HEK293 (cell line): ENCODE measurements around the gene RNF224.

Experiments
- INSM2 ChIP-seq: fragments of 450-650 bp; formaldehyde crosslinking; IDR thresholded peaks from 2 replicates; pipeline ENCODE4 v1.5.1; 2016; ENCODE audit warnings: missing biosample characterization, missing genetic modification characterization
- PRDM6 ChIP-seq: fragments of 450-650 bp; formaldehyde crosslinking; IDR thresholded peaks from 2 replicates; pipeline ENCODE4 v1.5.1; 2017; ENCODE audit warnings: missing biosample characterization, missing genetic modification characterization
- RBAK ChIP-seq: fragments of 450-650 bp; formaldehyde crosslinking; IDR thresholded peaks from 2 replicates; pipeline ENCODE4 v1.5.1; 2016; ENCODE audit warnings: missing biosample characterization, missing genetic modification characterization
- YY1 ChIP-seq: fragments of 450-650 bp; formaldehyde crosslinking; IDR thresholded peaks from 2 replicates; pipeline ENCODE4 v1.5.1; 2018; ENCODE audit warnings: missing biosample characterization, missing genetic modification characterization
- ZNF133 ChIP-seq: fragments of 450-650 bp; formaldehyde crosslinking; IDR thresholded peaks from 2 replicates; pipeline ENCODE4 v1.5.1; 2016; ENCODE audit warnings: missing biosample characterization, missing genetic modification characterization
- ZNF157 ChIP-seq: fragments of 450-650 bp; formaldehyde crosslinking; IDR thresholded peaks from 2 replicates; pipeline ENCODE4 v1.5.1; 2016; ENCODE audit warnings: missing biosample characterization, missing genetic modification characterization
- ZNF16 ChIP-seq: fragments of 450-650 bp; formaldehyde crosslinking; IDR thresholded peaks from 2 replicates; pipeline ENCODE4 v1.5.1; 2016; ENCODE audit warnings: low read depth, missing biosample characterization, missing genetic modification characterization
- ZNF169 ChIP-seq: fragments of 450-650 bp; formaldehyde crosslinking; IDR thresholded peaks from 2 replicates; pipeline ENCODE4 v1.5.1; 2016; ENCODE audit warnings: missing biosample characterization, missing genetic modification characterization
- ZNF19 ChIP-seq: fragments of 450-650 bp; formaldehyde crosslinking; IDR thresholded peaks from 2 replicates; pipeline ENCODE4; 2016; ENCODE audit warnings: missing biosample characterization, missing genetic modification characterization, low read depth
- ZNF223 ChIP-seq: fragments of 450-650 bp; formaldehyde crosslinking; IDR thresholded peaks from 2 replicates; pipeline ENCODE4 v1.5.1; 2016; ENCODE audit warnings: missing biosample characterization, missing genetic modification characterization
- ZNF24 ChIP-seq: fragments of 450-650 bp; formaldehyde crosslinking; IDR thresholded peaks from 2 replicates; pipeline ENCODE4 v1.5.1; 2016; ENCODE audit warnings: missing biosample characterization, missing genetic modification characterization
- ZNF37A ChIP-seq: fragments of 450-650 bp; IDR thresholded peaks from 2 replicates; pipeline ENCODE4 v1.5.1; 2018; ENCODE audit warnings: missing biosample characterization, missing genetic modification characterization
- ZNF404 ChIP-seq: fragments of 450-650 bp; formaldehyde crosslinking; IDR thresholded peaks from 2 replicates; pipeline ENCODE4 v1.5.1; 2017; ENCODE audit warnings: missing biosample characterization, missing genetic modification characterization
- ZNF416 ChIP-seq: fragments of 450-650 bp; formaldehyde crosslinking; IDR thresholded peaks from 2 replicates; pipeline ENCODE4 v1.5.1; 2016; ENCODE audit warnings: missing biosample characterization, missing genetic modification characterization
- ZNF433 ChIP-seq: fragments of 450-650 bp; formaldehyde crosslinking; IDR thresholded peaks from 2 replicates; pipeline ENCODE4 v1.5.1; 2016; ENCODE audit warnings: missing biosample characterization, missing genetic modification characterization, low read depth
- ZNF530 ChIP-seq: fragments of 450-650 bp; formaldehyde crosslinking; IDR thresholded peaks from 2 replicates; pipeline ENCODE4 v1.5.1; 2016; ENCODE audit warnings: low read depth, missing biosample characterization, missing genetic modification characterization
- ZNF560 ChIP-seq: fragments of 450-650 bp; formaldehyde crosslinking; IDR thresholded peaks from 2 replicates; pipeline ENCODE4 v1.5.1; 2017; ENCODE audit warnings: missing biosample characterization, missing genetic modification characterization, borderline replicate concordance
- ZNF585B ChIP-seq: fragments of 450-650 bp; formaldehyde crosslinking; IDR thresholded peaks from 2 replicates; pipeline ENCODE4 v1.5.1; 2016; ENCODE audit warnings: missing biosample characterization, missing genetic modification characterization
- ZNF600 ChIP-seq: fragments of 450-650 bp; formaldehyde crosslinking; IDR thresholded peaks from 2 replicates; pipeline ENCODE4 v1.5.1; 2016; ENCODE audit warnings: missing biosample characterization, missing genetic modification characterization
- ZNF621 ChIP-seq: fragments of 450-650 bp; formaldehyde crosslinking; IDR thresholded peaks from 2 replicates; pipeline ENCODE4 v1.5.1; 2017; ENCODE audit warnings: missing biosample characterization, missing genetic modification characterization
- ZNF768 ChIP-seq: fragments of 450-650 bp; formaldehyde crosslinking; IDR thresholded peaks from 2 replicates; pipeline ENCODE4 v1.5.1; 2018; ENCODE audit warnings: missing biosample characterization, mild to moderate bottlenecking, missing genetic modification characterization
- ZSCAN30 ChIP-seq: fragments of 450-650 bp; IDR thresholded peaks from 2 replicates; pipeline ENCODE4 v1.5.1; 2018; ENCODE audit warnings: missing biosample characterization, mild to moderate bottlenecking, missing genetic modification characterization, moderate library complexity
- TF ChIP-seq, protein P1 (sequence below): fragments of 450-650 bp; formaldehyde crosslinking; IDR thresholded peaks from 2 replicates; pipeline ENCODE4 v1.5.1; 2016; ENCODE audit warnings: missing biosample characterization, missing genetic modification characterization
- TF ChIP-seq, protein P2 (sequence below): fragments of 450-650 bp; formaldehyde crosslinking; conservative IDR thresholded peaks from 2 replicates; pipeline ENCODE4 v1.5.1; 2016; ENCODE audit warnings: low read depth, missing biosample characterization, missing genetic modification characterization
- TF ChIP-seq, protein P3 (sequence below): fragments of 450-650 bp; formaldehyde crosslinking; IDR thresholded peaks from 2 replicates; pipeline ENCODE4 v1.5.1; 2017; ENCODE audit warnings: missing biosample characterization, missing genetic modification characterization
- TF ChIP-seq, protein P4 (sequence below): fragments of 450-650 bp; formaldehyde crosslinking; IDR thresholded peaks from 2 replicates; pipeline ENCODE4 v1.5.1; 2017; ENCODE audit warnings: missing biosample characterization, missing genetic modification characterization
- TF ChIP-seq, protein P5 (sequence below): fragments of 450-650 bp; formaldehyde crosslinking; IDR thresholded peaks from 2 replicates; pipeline ENCODE4 v1.5.1; 2016; ENCODE audit warnings: missing biosample characterization, missing genetic modification characterization

The RNF224 gene

GRCh38 chr9:137217276-137218211, 9.8 kb upstream of the RNF224 start (continued):
- TF ChIP-seq ZNF530 (tag by site-specific recombination) (no peak), ZSCAN30 (tag by site-specific recombination) (no peak), ZNF404 (no peak), ZNF19 (tag by site-specific recombination) (no peak), INSM2 (tag by site-specific recombination) (no peak), PRDM6 (tag by site-specific recombination) (no peak), ZNF37A (tag by site-specific recombination) (no peak), ZNF223 (no peak), ZNF433 (tag by site-specific recombination) (no peak), ZNF16 (tag by site-specific recombination) (no peak), ZNF24 (tag by site-specific recombination) (no peak), ZNF768 (tag by site-specific recombination) (no peak), ZNF133 (tag by site-specific recombination) (no peak), ZNF560 (no peak), RBAK (tag by site-specific recombination) (no peak), ZNF169 (tag by site-specific recombination) (no peak), YY1 (tag by site-specific recombination) (no peak), ZNF585B (no peak), ZNF157 (no peak), ZNF600 (peak; percentile 91), ZNF416 (no peak), ZNF621 (tag by site-specific recombination) (no peak)
- TF ChIP-seq, protein P1, sequence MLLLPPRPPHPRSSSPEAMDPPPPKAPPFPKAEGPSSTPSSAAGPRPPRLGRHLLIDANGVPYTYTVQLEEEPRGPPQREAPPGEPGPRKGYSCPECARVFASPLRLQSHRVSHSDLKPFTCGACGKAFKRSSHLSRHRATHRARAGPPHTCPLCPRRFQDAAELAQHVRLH (tag by site-specific recombination): no peak
- TF ChIP-seq, protein P2, sequence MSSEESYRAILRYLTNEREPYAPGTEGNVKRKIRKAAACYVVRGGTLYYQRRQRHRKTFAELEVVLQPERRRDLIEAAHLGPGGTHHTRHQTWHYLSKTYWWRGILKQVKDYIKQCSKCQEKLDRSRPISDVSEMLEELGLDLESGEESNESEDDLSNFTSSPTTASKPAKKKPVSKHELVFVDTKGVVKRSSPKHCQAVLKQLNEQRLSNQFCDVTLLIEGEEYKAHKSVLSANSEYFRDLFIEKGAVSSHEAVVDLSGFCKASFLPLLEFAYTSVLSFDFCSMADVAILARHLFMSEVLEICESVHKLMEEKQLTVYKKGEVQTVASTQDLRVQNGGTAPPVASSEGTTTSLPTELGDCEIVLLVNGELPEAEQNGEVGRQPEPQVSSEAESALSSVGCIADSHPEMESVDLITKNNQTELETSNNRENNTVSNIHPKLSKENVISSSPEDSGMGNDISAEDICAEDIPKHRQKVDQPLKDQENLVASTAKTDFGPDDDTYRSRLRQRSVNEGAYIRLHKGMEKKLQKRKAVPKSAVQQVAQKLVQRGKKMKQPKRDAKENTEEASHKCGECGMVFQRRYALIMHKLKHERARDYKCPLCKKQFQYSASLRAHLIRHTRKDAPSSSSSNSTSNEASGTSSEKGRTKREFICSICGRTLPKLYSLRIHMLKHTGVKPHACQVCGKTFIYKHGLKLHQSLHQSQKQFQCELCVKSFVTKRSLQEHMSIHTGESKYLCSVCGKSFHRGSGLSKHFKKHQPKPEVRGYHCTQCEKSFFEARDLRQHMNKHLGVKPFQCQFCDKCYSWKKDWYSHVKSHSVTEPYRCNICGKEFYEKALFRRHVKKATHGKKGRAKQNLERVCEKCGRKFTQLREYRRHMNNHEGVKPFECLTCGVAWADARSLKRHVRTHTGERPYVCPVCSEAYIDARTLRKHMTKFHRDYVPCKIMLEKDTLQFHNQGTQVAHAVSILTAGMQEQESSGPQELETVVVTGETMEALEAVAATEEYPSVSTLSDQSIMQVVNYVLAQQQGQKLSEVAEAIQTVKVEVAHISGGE (tag by site-specific recombination): peak; percentile 43; the same call in 1 of the 2 replicates
- TF ChIP-seq, protein P3, sequence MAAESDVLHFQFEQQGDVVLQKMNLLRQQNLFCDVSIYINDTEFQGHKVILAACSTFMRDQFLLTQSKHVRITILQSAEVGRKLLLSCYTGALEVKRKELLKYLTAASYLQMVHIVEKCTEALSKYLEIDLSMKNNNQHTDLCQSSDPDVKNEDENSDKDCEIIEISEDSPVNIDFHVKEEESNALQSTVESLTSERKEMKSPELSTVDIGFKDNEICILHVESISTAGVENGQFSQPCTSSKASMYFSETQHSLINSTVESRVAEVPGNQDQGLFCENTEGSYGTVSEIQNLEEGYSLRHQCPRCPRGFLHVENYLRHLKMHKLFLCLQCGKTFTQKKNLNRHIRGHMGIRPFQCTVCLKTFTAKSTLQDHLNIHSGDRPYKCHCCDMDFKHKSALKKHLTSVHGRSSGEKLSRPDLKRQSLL (tag by site-specific recombination): no peak
- TF ChIP-seq, protein P4, sequence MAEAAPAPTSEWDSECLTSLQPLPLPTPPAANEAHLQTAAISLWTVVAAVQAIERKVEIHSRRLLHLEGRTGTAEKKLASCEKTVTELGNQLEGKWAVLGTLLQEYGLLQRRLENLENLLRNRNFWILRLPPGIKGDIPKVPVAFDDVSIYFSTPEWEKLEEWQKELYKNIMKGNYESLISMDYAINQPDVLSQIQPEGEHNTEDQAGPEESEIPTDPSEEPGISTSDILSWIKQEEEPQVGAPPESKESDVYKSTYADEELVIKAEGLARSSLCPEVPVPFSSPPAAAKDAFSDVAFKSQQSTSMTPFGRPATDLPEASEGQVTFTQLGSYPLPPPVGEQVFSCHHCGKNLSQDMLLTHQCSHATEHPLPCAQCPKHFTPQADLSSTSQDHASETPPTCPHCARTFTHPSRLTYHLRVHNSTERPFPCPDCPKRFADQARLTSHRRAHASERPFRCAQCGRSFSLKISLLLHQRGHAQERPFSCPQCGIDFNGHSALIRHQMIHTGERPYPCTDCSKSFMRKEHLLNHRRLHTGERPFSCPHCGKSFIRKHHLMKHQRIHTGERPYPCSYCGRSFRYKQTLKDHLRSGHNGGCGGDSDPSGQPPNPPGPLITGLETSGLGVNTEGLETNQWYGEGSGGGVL: no peak
- TF ChIP-seq, protein P5, sequence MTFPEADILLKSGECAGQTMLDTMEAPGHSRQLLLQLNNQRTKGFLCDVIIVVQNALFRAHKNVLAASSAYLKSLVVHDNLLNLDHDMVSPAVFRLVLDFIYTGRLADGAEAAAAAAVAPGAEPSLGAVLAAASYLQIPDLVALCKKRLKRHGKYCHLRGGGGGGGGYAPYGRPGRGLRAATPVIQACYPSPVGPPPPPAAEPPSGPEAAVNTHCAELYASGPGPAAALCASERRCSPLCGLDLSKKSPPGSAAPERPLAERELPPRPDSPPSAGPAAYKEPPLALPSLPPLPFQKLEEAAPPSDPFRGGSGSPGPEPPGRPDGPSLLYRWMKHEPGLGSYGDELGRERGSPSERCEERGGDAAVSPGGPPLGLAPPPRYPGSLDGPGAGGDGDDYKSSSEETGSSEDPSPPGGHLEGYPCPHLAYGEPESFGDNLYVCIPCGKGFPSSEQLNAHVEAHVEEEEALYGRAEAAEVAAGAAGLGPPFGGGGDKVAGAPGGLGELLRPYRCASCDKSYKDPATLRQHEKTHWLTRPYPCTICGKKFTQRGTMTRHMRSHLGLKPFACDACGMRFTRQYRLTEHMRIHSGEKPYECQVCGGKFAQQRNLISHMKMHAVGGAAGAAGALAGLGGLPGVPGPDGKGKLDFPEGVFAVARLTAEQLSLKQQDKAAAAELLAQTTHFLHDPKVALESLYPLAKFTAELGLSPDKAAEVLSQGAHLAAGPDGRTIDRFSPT: no peak
